GM12878 (cell line): Measurements from ENCODE around the gene GINS2. TPM values are rescaled to one million over a fixed set of nuclear protein-coding genes. Genes with fewer than 3 reads are reported as not detected.

ENCODE experiments used
- ATAC-seq: fragments of 200-7000 bp; cut with Tn5 transposase; 3 replicates; pipeline ENCODE4 v1.9.1; 2020; ENCODE audit warnings: mild to moderate bottlenecking, moderate library complexity
- BruUV-seq: library from RNA; stranded (reverse); fragments of 400-500 nt; replicated peaks from 2 replicates; lab custom pipeline; 2021; lab: Mats Ljungman, UMichigan
- CTCF ChIA-PET: fragments of 300-600 bp; sonication (Branson Sonifier 250); formaldehyde crosslinking; extraction: SDS; loops from one replicate; lab custom pipeline; 2021; ENCODE audit warnings: inconsistent platforms; lab: Yijun Ruan, JAX
- POLR2A ChIA-PET: fragments of 350-600 bp; formaldehyde crosslinking; extraction: SDS; loops from one replicate; lab custom pipeline; 2021; ENCODE audit warnings: inconsistent platforms; lab: Charles Lee
- RAD21 ChIA-PET: fragments of 300-600 bp; sonication (Branson Sonifier 250); formaldehyde crosslinking; loops from one replicate; lab custom pipeline; 2023; ENCODE audit warnings: antibody characterized with exemption; ENCODE audit not compliant: unreplicated experiment; lab: Charles Lee
- SMC1A ChIA-PET: fragments of 300-600 bp; sonication (Branson Sonifier 250); formaldehyde crosslinking; loops from one replicate; lab custom pipeline; 2023; ENCODE audit not compliant: unreplicated experiment, uncharacterized antibody; lab: Charles Lee
- DNase-seq: peaks from one replicate; pipeline ENCODE4 v3.0.0-alpha.2; 2011; ENCODE audit warnings: low read depth, low spot score
- FAIRE-seq: peaks from 3 replicates; lab custom pipeline; 2011; peaks lifted over from hg19 to GRCh38; lab: Jason Lieb, UNC
- H2AFZ ChIP-seq: 2 replicates; pipeline ENCODE4 v1.6.0; 2011; ENCODE audit warnings: low read depth, low read length, control low read depth; ENCODE audit not compliant: control insufficient read depth
- H3K27ac ChIP-seq: 2 replicates; pipeline ENCODE4 v1.5.1; 2011; ENCODE audit warnings: control low read depth; ENCODE audit not compliant: control insufficient read depth, insufficient read depth
- H3K27me3 ChIP-seq, 2 experiments: replicated peaks in 1 of 2; 2 replicates each; pipeline versions ENCODE4 v1.6.0 to v1.6.1; 2011; ENCODE audit warnings: low read length in 1 of 2; ENCODE audit not compliant: control insufficient read depth in 2 of 2, insufficient read depth in 2 of 2
- H3K36me3 ChIP-seq, 2 experiments: 2 replicates each; pipeline ENCODE4 v1.5.1; 2011; ENCODE audit warnings: low read length in 1 of 2; ENCODE audit not compliant: control insufficient read depth in 2 of 2, insufficient read depth in 2 of 2
- H3K4me1 ChIP-seq: 2 replicates; pipeline ENCODE4 v1.6.1; 2011; ENCODE audit warnings: mild to moderate bottlenecking, low read length, moderate library complexity, mixed read lengths; ENCODE audit not compliant: control insufficient read depth, insufficient read depth
- H3K4me2 ChIP-seq: 2 replicates; pipeline ENCODE4 v1.6.0; 2011; ENCODE audit warnings: control low read depth; ENCODE audit not compliant: control insufficient read depth, insufficient read depth
- H3K4me3 ChIP-seq: fragments of 200-600 bp; sonication (generic); 2 replicates; pipeline ENCODE4 v1.5.1; 2016
- H3K79me2 ChIP-seq: 2 replicates; pipeline ENCODE4 v1.6.0; 2011; ENCODE audit warnings: low read length; ENCODE audit not compliant: control insufficient read depth, insufficient read depth
- H3K9ac ChIP-seq: 2 replicates; pipeline ENCODE4 v1.8.0; 2011; ENCODE audit warnings: low read length, control low read depth, mixed read lengths; ENCODE audit not compliant: control insufficient read depth, insufficient read depth
- H3K9me3 ChIP-seq: replicated peaks from 3 replicates; pipeline ENCODE4 v1.5.1; 2011; ENCODE audit warnings: mild to moderate bottlenecking, low read length; ENCODE audit not compliant: control insufficient read depth, insufficient read depth
- H4K20me1 ChIP-seq: 2 replicates; pipeline ENCODE4 v1.6.0; 2011; ENCODE audit not compliant: control insufficient read depth, insufficient read depth
- BCL3 ChIP-seq: IDR thresholded peaks from 2 replicates; pipeline ENCODE4 v1.6.1; 2011; ENCODE audit warnings: borderline replicate concordance, low read depth, mild to moderate bottlenecking, moderate library complexity, low read length; ENCODE audit not compliant: insufficient read depth, poor library complexity, severe bottlenecking
- ETV6 ChIP-seq, 2 experiments: fragments of 450-650 bp in 1 of 2; IDR thresholded peaks in 1 of 2; conservative IDR thresholded peaks in 1 of 2; 2 replicates each; pipeline ENCODE4 v1.6.1; 2014; ENCODE audit warnings: antibody characterized with exemption in 1 of 2, borderline replicate concordance in 1 of 2, low read depth in 1 of 2, mild to moderate bottlenecking in 1 of 2, moderate library complexity in 1 of 2
- KAT2A ChIP-seq: conservative IDR thresholded peaks from 2 replicates; pipeline ENCODE4 v1.6.1; 2011; ENCODE audit warnings: low read depth, low read length; ENCODE audit not compliant: control insufficient read depth
- NRF1 ChIP-seq: conservative IDR thresholded peaks from 2 replicates; pipeline ENCODE4 v1.6.1; 2011; ENCODE audit warnings: mild to moderate bottlenecking, low read depth, low read length, improper control_type of control experiment
- PBX3 ChIP-seq: IDR thresholded peaks from 2 replicates; pipeline ENCODE4 v1.6.1; 2011; ENCODE audit warnings: mild to moderate bottlenecking, low read depth, low read length, moderate library complexity; ENCODE audit not compliant: insufficient replicate concordance
- RCOR1 ChIP-seq: conservative IDR thresholded peaks from 2 replicates; pipeline ENCODE4 v1.6.1; 2012; ENCODE audit warnings: low read depth, low read length, improper control_type of control experiment
- SP1 ChIP-seq: IDR thresholded peaks from one replicate; pipeline ENCODE4 v1.6.1; 2011; ENCODE audit warnings: low read depth, low read length
- STAT3 ChIP-seq: IDR thresholded peaks from 2 replicates; pipeline ENCODE4 v1.6.1; 2011; ENCODE audit warnings: low read depth, low read length, improper control_type of control experiment
- TCF12 ChIP-seq: IDR thresholded peaks from 2 replicates; pipeline ENCODE4 v1.6.1; 2011; ENCODE audit warnings: low read depth, mild to moderate bottlenecking, low read length
- USF1 ChIP-seq: IDR thresholded peaks from 2 replicates; pipeline ENCODE4 v1.6.1; 2011; ENCODE audit warnings: borderline replicate concordance, low read depth, mild to moderate bottlenecking, moderate library complexity, mixed read lengths, low read length; ENCODE audit not compliant: insufficient read depth; ENCODE audit errors: extremely low read length
- USF2 ChIP-seq: IDR thresholded peaks from 2 replicates; pipeline ENCODE4 v1.6.1; 2011; ENCODE audit warnings: low read depth, low read length, improper control_type of control experiment, borderline replicate concordance
- WRNIP1 ChIP-seq: IDR thresholded peaks from 2 replicates; pipeline ENCODE4 v1.6.1; 2011; ENCODE audit warnings: low read depth, low read length, improper control_type of control experiment, borderline replicate concordance
- YBX1 ChIP-seq: fragments of 450-650 bp; IDR thresholded peaks from 2 replicates; pipeline ENCODE4 v1.6.1; 2016; ENCODE audit warnings: antibody characterized with exemption
- ZBTB40 ChIP-seq: fragments of 450-650 bp; IDR thresholded peaks from 2 replicates; pipeline ENCODE4 v1.6.1; 2016; ENCODE audit warnings: mild to moderate bottlenecking, moderate library complexity, borderline replicate concordance
- WGBS: methylation state at CpG from one replicate; pipeline ENCODE4 v1.1.6; 2016; ENCODE audit warnings: low lambda C conversion rate; ENCODE audit not compliant: insufficient replicate concordance, insufficient coverage; ENCODE audit errors: missing lambda C conversion rate; 5-methylcytosine and 5-hydroxymethylcytosine counted together
- in situ Hi-C: fragments of 300-500 bp; cut with MboI; formaldehyde crosslinking; loops from 9 replicates; pipeline ENCODE4 v1.14.3; 2018; ENCODE audit warnings: mixed read lengths
- intact Hi-C: fragments of 100-400 bp; cut with micrococcal nuclease; formaldehyde crosslinking; loops from one replicate; pipeline ENCODE4 v1.14.2; 2022; ENCODE audit not compliant: unreplicated experiment
- polyA plus RNA-seq, 11 experiments: library from polyadenylated mRNA; depleted of rRNA in 4 of 11; unstranded in 6 of 11; stranded (reverse) in 5 of 11; fragments of >200 nt; fragmentation: Nextera tagmentation in 4 of 11; fragmentation: Illumina TruSeq in 1 of 11; extraction: Ambion mirVana in 4 of 11; extraction: Trizol in 1 of 11; gene quantifications; 1 replicate in 1 of 11; 2 replicates in 10 of 11; pipeline versions ENCODE4 v1.2.1 to v1.2.3, GENCODE V29; 2011 to 2016; ENCODE audit warnings: inconsistent platforms in 2 of 11, missing spikeins in 2 of 11, low read depth in 1 of 11
- total RNA-seq, 4 experiments: library from RNA; depleted of rRNA in 3 of 4; stranded (reverse); fragments of >200 nt in 3 of 4; fragmentation: Illumina TruSeq in 1 of 4; extraction: Trizol in 1 of 4; gene quantifications; 2 replicates each; pipeline versions ENCODE4 v1.2.1 to v1.2.3, GENCODE V29; 2013 to 2021

Gene GINS2
- total and polyA plus RNA-seq, 10 of the 15 experiments (the other 5 are each of a cell fraction or from before 2014, with no cell fraction given), result 42.7 to 90.8 (median 57.0) TPM

GRCh38 chr16:85632709-85633437 lies 55.9 kb downstream of the GINS2 start:
- SMC1A ChIA-PET, result no interaction called here
- ATAC-seq (no peak), DNase-seq (no peak), FAIRE-seq (no peak)
- Histone ChIP-seq H3K27me3 (no peaks in the 10 kb centered on the region), H3K27ac (no peak overlapping the region), H3K4me3 (no peak overlapping the region), H3K4me1 (no peaks in the 10 kb centered on the region), H4K20me1 (peaks cover 8% of the 10 kb centered on the region; the same call in 1 of the 2 replicates), H3K4me2 (no peak overlapping the region), H3K9ac (no peak overlapping the region), H2AFZ (no peak overlapping the region), H3K9me3 (peaks cover 15% of the 10 kb centered on the region; the same call in 2 of the 3 replicates), H3K36me3 (peaks cover 6 to 43% of the 10 kb centered on the region in 2 experiments; a peak in 3 of 4 replicates), H3K79me2 (peaks cover 29% of the 10 kb centered on the region)
- WGBS, result 86% methylated on average over 29 of the region's 35 CpGs
- in situ Hi-C loops (no loop called here), intact Hi-C loops (no loop called here)
- RAD21 ChIA-PET, result no interaction called here
- POLR2A ChIA-PET, result no interaction called here
- CTCF ChIA-PET, result no interaction called here
- BruUV-seq, result no TSS peak
- TF ChIP-seq ETV6 (conservative IDR thresholded peaks at IDR 0.05 in 1 of 2, IDR thresholded peaks at IDR 0.05 in 1 of 2; ENCODE audit: borderline replicate concordance in 1 of 2, low read depth in 1 of 2), result no peak
- TF ChIP-seq TCF12, result no peak
- no peak for TF ChIP-seq USF1
- TF ChIP-seq BCL3, result no peak
- no peak for TF ChIP-seq NRF1
- no peak for TF ChIP-seq KAT2A
- no peak for TF ChIP-seq YBX1
- TF ChIP-seq RCOR1, result no peak
- TF ChIP-seq STAT3, result no peak
- TF ChIP-seq WRNIP1, result no peak
- TF ChIP-seq USF2, result no peak
- no peak for TF ChIP-seq SP1
- TF ChIP-seq PBX3, result no peak
- TF ChIP-seq ZBTB40, result no peak
